NCI-H146 treated with DMSO at 0.1 percent for 48 hours (cell line): ENCODE measurements around the gene PLA1A.

Source experiments
- DNase-seq: peaks from one replicate; lab custom pipeline; 2025; ENCODE audit not compliant: unreplicated experiment; lab: John Stamatoyannopoulos, UW

PLA1A gene

GRCh38 chr3:119636249-119636648 lies 38.6 kb downstream of the PLA1A start:
- DNase-seq, result no peak

- no peak for DNase-seq
Measured at GRCh38 chr3:119636891-119637611, 39.4 kb downstream of the PLA1A start.

DNA sequence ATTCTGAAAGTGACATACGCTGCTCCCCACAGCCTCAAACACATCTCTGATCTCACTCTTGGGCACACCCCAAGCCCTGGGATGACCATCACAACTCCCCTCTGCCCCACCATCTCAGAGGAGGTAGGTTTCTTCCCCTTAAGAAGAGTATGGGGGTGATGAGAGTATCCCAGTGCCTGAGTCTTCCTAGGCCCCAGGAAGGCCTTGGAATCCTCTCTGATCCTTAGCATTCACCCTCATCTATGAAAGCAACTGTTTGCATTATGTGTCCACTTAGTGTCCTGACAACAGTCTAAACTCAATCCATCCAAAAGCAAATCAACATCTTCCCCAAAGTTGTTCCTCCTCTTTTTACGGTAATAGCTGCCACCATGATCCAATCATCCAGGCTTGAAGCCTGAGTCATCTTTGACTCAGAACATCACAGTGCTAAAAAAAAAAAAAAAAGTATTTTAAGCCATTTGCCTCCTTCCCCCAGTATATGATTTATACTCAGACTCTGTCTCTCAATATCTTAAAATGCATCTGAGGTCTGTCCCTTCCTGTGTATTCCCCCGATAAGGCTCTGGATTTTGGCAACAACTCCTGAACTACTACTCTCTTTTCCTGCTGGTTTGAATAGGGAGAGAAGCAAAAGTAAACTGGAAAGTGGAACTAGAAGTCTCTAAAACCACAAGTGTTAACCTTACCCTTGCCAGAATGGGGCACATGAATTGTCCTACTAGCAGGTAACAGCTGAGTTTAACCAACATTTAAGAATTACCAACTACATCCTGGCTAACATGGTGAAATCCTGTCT lies 40.2 kb downstream of the PLA1A start:
- DNase-seq, result no peak

DNA sequence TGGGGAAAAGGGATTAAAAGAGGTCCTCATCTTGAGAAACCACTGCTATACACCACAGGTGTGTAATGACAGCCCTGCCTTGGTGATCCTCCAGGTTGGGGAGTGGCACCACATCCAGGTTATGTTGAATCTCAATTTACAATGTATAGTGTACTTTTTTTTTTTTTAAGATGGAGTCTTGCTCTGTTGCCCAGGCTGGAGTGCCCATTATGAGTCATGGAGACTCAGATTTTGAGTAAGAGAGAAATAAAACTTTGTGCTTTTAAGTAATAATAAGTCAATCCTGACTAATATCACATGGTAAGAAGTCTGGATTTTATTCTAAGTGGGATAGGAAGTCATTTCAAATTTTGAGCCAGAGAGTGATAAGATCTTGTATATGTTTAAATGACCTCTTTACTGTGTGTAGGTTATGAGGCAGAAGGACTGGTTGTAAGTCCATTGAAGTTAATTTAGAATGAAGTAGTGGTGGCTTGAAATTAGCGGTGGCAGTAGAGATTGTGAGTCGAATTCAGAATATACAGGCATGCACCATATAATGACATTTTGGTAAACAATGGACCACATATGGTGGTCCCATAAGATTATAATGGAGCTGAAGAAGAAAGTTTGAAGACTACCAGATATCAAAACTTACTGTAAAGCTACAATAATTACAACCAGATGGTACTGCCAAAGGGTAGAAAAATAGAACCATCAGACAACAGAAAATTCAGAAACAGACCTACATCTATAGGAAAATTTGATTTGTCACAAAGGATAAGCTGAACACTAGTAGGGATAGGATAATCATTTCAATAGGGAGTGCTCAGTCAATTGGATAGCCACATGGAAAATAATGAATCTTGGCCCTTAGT lies 42.0 kb downstream of the PLA1A start:
- DNase-seq, result no peak

DNA sequence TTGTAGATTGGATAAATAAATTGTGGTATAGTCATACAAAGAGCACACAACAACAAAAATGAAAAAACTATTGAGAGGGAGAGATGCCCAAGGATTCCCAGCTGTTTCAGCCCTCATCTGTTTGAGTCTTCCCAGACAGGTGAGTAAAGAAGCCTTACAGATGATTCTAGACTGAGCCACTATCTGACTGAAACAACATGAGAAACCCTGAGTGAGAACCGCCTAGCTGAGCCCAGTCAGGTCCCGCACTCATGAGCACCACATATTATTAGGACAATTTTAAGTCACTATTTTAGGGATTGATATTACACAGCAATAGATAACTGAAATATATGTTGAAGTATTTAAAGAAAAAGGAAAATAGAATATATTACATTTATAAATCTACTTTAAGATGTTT lies 43.7 kb downstream of the PLA1A start:
- no peak for DNase-seq

DNA sequence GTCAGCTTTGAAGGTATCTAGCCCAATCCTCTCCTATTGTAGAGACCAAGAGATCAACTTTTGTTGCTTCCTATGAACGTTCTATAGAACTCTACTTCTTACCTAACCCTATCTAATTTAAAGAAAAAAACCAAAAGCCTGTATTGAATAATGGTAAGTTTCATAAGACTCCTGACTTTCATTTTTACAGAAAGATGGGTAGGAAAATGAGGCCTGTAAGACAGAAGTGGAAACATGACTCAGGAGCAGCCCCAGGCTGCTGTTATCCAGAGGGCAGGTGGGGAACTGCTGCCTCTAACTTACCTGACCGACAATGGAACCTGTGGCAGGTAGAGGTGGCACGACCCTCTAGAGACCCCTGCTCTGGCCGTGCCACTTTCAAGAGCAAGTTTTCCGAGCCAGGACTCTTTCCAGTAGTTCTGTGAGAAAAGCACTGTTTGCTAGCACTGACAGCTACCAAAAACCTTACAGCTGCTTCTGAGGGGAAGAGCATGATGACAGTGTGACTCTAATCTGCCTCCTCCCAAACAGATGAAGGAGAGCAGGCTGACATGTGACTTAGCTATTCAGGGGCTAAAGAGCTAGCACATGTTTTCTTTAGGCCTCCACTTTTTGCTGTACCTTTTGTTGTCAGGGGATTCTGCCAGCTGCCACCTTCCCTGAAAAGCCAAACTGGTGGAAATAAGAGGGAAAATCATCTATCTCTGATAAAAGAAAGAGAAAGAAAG lies 45.2 kb downstream of the PLA1A start:
- DNase-seq, result no peak

GRCh38 chr3:119643528-119643927 lies 45.8 kb downstream of the PLA1A start:
- DNase-seq, result no peak

DNA sequence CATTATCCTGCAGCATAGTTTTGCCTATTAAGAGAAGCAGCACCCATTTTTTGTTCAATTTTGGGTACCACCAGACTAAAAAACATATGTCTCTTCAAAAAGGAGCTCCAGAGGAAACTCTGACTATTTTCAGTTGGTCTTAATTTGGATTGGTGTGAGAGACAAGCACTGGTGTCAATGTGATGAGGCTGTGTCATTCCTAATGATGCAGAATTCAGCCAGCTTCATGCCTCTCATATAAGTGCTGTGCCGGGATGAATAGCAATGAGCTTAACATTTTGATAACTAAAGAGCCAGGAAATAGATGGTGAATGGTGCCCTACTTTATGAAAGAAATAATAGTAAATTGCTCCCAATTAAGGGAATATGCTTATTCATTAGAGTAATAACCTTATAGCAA lies 46.8 kb downstream of the PLA1A start:
- no peak for DNase-seq

- no peak for DNase-seq
Measured at GRCh38 chr3:119645813-119646212, 48.1 kb downstream of the PLA1A start.

- no peak for DNase-seq
Measured at GRCh38 chr3:119647171-119647570, 49.5 kb downstream of the PLA1A start.

- no peak for DNase-seq
Measured at GRCh38 chr3:119647843-119648575, 50.3 kb downstream of the PLA1A start.

DNA sequence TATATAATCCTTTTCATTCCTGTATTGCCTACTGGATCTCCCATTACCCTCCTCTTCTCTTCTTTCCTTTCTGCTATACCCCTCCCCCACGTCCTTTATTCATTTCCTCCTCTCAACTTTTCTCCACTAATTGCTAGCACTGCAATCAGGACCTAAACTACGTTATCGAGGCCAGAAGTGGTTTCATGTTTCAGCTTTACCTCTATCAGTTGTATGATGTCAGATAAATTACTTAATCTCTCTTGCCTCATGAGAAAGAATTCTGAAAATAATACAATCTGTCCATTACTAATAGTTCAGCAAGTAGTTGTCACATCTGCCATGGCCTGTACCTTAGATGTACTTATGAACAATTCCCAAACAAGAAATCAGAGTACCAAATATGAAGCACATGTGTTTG lies 52.1 kb downstream of the PLA1A start:
- DNase-seq, result no peak

- DNase-seq, result no peak
Measured at GRCh38 chr3:119652306-119653033, 54.8 kb downstream of the PLA1A start.

DNA sequence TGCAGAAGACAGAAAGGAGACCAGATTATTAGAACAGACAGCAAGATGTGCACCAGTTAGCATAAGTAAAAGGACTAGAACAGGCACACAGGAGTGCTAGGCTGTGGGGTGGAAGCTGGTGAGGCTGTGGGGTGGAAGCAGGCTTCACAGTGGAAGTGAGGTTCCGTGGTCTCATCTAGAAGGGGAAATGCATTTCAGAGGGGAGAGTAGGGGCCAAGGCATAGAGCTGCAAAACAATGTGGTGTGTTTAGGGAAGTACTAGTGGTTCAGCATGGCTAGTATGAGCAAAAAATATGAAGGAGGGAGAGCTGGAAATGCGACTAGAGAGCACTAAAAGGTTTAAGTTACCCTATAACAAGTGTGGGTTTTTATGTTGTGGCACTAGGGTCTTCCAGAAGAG lies 56.2 kb downstream of the PLA1A start:
- DNase-seq, result no peak

DNA sequence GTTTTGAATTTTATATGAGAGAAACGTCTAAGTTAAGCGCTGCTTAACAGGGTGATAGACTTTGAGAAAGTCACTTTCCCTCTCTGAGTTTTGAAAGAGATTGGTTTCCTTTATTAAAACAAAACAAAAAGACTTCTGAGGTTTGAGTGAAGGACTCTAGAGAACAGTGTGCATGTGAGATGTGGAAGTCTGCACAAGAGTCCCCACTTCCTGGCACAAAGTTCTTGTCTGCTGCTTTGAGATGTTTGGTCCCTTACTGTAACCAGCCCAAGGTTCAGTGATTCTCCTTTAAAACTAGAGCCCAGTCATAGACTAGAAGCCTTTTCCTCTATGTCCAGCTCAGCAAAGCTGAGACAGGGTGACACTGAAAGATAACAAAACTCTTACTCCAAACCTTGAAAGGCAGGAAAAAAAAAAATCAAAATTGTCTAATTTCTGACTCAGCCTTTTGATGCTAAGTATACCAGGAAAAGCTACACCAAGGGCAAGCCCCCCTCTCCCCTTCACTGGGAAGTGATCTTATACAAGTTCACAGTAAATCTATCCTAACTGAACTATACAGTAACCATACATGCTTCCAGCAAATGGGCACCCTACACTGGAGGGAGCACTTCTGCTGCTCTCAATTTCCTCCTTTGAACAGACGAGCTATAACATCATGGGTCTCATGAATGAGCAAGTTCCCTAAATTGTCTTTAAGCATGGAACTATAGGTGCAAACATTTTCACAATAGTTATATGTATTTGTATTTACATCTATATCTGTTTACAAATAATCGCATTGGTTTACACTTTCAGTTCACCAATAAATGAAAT lies 60.4 kb downstream of the PLA1A start:
- DNase-seq, result no peak

DNA sequence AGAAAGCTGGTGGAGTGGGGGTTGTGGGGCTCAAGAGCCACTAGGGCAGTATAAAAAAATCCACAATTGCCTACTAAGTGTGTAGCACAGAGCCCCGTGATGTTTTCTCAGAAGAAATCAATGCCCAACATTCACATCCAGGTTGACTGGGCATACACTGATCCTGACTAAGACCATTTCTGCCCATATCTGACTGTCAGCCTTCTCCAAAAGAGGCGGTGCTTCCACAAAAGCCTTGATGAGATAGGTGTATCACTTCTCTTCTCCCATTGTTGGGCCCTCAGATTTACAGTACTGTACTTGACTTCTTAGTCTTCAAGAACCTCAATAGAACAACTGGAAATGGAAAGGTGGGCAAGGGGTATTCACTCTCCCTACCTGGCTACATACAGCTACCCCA lies 61.3 kb downstream of the PLA1A start:
- DNase-seq, result no peak

DNA sequence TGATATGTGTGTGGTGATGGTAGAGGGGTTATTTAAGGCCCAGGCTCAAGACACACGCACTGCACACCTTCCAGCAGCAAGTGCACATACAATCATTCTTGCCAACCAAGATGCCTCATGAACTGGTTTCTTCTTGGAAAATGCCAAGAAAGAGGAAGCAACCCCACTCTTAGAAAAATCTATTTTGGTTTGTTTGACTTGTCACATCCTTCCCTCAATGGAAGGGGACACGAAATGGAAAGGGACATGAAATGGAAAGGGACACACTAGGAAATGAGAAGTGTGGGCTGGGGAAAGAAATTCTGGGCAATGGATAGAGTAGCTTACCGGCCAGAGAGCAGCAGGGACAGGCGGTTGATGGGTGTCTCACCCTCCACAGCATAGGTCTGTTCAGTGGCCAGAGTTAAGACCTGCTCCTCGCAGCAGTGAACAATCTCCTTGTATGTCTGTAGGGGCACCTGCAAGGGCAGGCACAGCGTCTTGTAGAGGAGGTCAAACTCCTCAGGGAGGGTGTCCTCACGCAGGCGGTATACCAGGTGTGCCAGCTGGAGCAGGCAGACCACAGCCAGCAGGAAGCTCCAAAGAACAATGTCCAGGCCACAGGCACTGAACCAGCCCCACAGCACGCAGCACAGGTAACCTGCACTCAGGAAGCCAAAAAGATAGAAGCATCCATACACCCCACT lies 62.1 kb downstream of the PLA1A start:
- DNase-seq, result no peak
